Measurements from ENCODE around the gene TENM3. TPM values are rescaled to one million over a fixed set of nuclear protein-coding genes. Genes with fewer than 3 reads are reported as not detected.

The TENM3 gene
- total RNA-seq, 2 experiments from 2014 or later: not detected

GRCh38 chr4:182310962-182311361 lies 67.8 kb downstream of the TENM3 start:
- Mint-ChIP-seq H3K36me3 (ENCODE audit: low read depth) (no peaks in the 10 kb centered on the region), H3K4me1 (ENCODE audit: low read depth) (no peaks in the 10 kb centered on the region), H3K4me3 (no peak overlapping the region), H3K27me3 (no peaks in the 10 kb centered on the region), H3K27ac (no peak overlapping the region), H3K9me3 (peaks cover 13% of the 10 kb centered on the region)
- ATAC-seq (no peak), DNase-seq (no peak)
- intact Hi-C loops (cut with micrococcal nuclease): no loop called here
- TF ChIP-seq, protein P1, sequence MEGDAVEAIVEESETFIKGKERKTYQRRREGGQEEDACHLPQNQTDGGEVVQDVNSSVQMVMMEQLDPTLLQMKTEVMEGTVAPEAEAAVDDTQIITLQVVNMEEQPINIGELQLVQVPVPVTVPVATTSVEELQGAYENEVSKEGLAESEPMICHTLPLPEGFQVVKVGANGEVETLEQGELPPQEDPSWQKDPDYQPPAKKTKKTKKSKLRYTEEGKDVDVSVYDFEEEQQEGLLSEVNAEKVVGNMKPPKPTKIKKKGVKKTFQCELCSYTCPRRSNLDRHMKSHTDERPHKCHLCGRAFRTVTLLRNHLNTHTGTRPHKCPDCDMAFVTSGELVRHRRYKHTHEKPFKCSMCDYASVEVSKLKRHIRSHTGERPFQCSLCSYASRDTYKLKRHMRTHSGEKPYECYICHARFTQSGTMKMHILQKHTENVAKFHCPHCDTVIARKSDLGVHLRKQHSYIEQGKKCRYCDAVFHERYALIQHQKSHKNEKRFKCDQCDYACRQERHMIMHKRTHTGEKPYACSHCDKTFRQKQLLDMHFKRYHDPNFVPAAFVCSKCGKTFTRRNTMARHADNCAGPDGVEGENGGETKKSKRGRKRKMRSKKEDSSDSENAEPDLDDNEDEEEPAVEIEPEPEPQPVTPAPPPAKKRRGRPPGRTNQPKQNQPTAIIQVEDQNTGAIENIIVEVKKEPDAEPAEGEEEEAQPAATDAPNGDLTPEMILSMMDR (IDR thresholded peaks at IDR 0.05): no peak
- ChIA-PET CTCF (no interaction called here), POLR2A (no interaction called here)

DNA sequence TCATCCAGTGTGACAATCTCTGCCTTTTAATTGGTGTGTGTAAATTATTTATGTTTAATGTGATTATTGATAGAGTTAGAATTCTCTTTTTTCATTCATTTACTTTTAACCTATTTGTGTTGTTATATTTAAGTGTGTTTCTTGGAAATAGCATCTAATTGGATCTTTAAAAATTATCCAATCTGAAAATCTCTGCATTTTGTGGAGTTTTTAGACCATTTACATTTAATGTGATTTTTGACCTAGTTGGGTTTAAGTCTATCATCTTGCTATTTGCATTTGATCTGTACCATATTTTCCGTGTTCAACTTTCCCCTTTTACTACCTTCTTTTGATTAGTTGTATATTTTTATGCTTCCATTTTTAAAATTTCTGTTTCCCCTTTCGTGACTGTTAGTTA lies 71.3 kb downstream of the TENM3 start:
- ChIA-PET POLR2A (no interaction called here), CTCF (no interaction called here)
- H3K36me3 Mint-ChIP-seq (ENCODE audit: low read depth): no peaks in the 10 kb centered on the region
- no peaks in the 10 kb centered on the region for H3K4me1 Mint-ChIP-seq (ENCODE audit: low read depth)
- intact Hi-C loops (cut with micrococcal nuclease): no loop called here
- DNase-seq: no peak
- no peak for ATAC-seq
- H3K4me3 Mint-ChIP-seq: no peak overlapping the region
- no peaks in the 10 kb centered on the region for H3K27me3 Mint-ChIP-seq
- TF ChIP-seq, protein P1 (IDR thresholded peaks at IDR 0.05): no peak
- H3K27ac Mint-ChIP-seq: no peak overlapping the region
- peaks cover 13% of the 10 kb centered on the region for H3K9me3 Mint-ChIP-seq

DNA sequence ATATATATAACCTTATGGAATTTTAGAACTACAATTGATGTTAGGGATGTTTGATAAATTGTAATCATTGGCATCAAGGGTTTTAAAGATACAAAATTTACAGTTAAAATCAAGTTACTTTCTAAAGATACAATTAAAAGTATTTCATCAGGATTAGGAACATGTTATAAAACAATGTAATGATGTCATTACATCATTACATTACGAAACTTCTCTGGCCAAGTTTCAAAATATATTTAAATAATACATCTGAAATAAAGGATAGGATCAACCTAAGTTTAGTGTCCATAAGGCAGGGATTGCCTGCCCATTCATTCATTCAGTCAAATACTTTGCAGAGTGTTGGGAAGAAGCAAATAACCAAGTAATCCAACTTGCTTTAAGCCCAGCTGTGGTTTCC lies 75.1 kb downstream of the TENM3 start:
- DNase-seq (no peak), ATAC-seq (no peak)
- CTCF ChIA-PET: no interaction called here
- TF ChIP-seq, protein P1 (IDR thresholded peaks at IDR 0.05): no peak
- POLR2A ChIA-PET: no interaction called here
- no peak overlapping the region for H3K4me3 Mint-ChIP-seq
- H3K27me3 Mint-ChIP-seq: no peaks in the 10 kb centered on the region
- H3K36me3 Mint-ChIP-seq (ENCODE audit: low read depth): no peaks in the 10 kb centered on the region
- H3K9me3 Mint-ChIP-seq: peaks cover 13% of the 10 kb centered on the region
- intact Hi-C loops (cut with micrococcal nuclease): no loop called here
- no peaks in the 10 kb centered on the region for H3K4me1 Mint-ChIP-seq (ENCODE audit: low read depth)
- no peak overlapping the region for H3K27ac Mint-ChIP-seq

DNA sequence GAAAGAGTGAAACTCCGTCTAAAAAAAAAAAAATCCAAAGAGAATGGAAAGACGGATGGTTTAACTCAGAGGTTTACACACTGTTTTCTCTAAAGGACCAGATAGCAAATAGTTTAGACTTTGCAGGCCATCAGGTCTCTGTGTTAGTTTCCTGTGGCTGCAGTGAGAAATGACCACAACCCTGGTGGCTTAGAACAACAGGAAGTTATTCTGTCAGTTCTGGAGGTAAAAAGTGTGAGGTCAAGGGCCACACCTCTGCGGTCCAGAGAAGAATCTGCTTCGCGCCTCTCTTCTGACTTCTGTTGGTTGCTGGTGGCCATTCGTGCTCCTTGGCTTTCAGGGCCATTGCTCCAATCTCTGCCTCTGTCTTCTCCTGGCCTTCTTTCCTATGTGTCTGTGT lies 76.9 kb downstream of the TENM3 start:
- no peaks in the 10 kb centered on the region for H3K27me3 Mint-ChIP-seq
- TF ChIP-seq, protein P1 (IDR thresholded peaks at IDR 0.05): no peak
- no peak overlapping the region for H3K27ac Mint-ChIP-seq
- CTCF ChIA-PET: no interaction called here
- peaks cover 6% of the 10 kb centered on the region for H3K9me3 Mint-ChIP-seq
- H3K36me3 Mint-ChIP-seq (ENCODE audit: low read depth): no peaks in the 10 kb centered on the region
- no peak for ATAC-seq
- H3K4me3 Mint-ChIP-seq: no peak overlapping the region
- H3K4me1 Mint-ChIP-seq (ENCODE audit: low read depth): no peaks in the 10 kb centered on the region
- POLR2A ChIA-PET: no interaction called here
- intact Hi-C loops (cut with micrococcal nuclease): no loop called here
- DNase-seq: no peak

GRCh38 chr4:182320580-182320979 lies 77.4 kb downstream of the TENM3 start:
- H3K27ac Mint-ChIP-seq: no peak overlapping the region
- no peaks in the 10 kb centered on the region for H3K36me3 Mint-ChIP-seq (ENCODE audit: low read depth)
- POLR2A ChIA-PET: no interaction called here

More at GRCh38 chr4:182320580-182320979, 77.4 kb downstream of the TENM3 start:
- intact Hi-C loops (cut with micrococcal nuclease): no loop called here
- peaks cover 3% of the 10 kb centered on the region for H3K9me3 Mint-ChIP-seq
- H3K4me1 Mint-ChIP-seq (ENCODE audit: low read depth): no peaks in the 10 kb centered on the region
- DNase-seq: no peak
- no peak overlapping the region for H3K4me3 Mint-ChIP-seq
- no peak for ATAC-seq
- TF ChIP-seq, protein P1 (IDR thresholded peaks at IDR 0.05): no peak
- CTCF ChIA-PET: no interaction called here
- H3K27me3 Mint-ChIP-seq: no peaks in the 10 kb centered on the region

Data from activated CD8-positive, alpha-beta T cell treated with anti-CD3 and anti-CD28 coated beads for 36 hours (primary cell).